ENCODE data around the gene TCIRG1.
"Not testable (repeated sequence)": the region's sequence is repeated elsewhere in the genome, so short reads cannot be mapped to it uniquely, and the experiment has no call there.

TCIRG1 gene

DNA sequence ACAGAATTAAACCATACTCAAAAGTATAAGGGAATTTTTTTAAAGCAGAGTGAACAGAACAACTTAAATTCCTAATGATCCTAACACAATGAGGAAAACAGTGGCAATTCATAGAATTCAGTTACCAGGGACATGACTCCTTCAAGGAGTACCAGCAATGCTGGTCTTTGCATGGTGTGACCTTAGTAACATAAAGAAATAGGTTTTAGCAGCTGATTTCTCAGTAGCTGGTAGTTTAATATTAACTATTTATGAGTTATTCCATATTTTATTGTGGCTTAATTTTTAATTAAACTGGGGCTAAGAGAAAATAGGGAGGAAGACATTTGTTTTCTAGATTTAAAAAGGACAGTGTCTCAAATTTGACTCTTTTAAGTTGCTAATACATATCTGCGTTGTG, 51.5 kb downstream of the TCIRG1 start:
- TF ChIP-seq CTCF (IDR thresholded peaks at IDR 0.05) = no peak
- no peak for DNase-seq (ENCODE audit: low spot score)
- Histone ChIP-seq H3K27ac (no peak overlapping the region), H3K4me3 (no peak overlapping the region)

GRCh38 chr11:68090706-68091105, 51.9 kb downstream of the TCIRG1 start:
- Histone ChIP-seq H3K27ac (no peak overlapping the region), H3K4me3 (no peak overlapping the region)
- TF ChIP-seq CTCF (IDR thresholded peaks at IDR 0.05) = no peak
- no peak for DNase-seq (ENCODE audit: low spot score)

DNA sequence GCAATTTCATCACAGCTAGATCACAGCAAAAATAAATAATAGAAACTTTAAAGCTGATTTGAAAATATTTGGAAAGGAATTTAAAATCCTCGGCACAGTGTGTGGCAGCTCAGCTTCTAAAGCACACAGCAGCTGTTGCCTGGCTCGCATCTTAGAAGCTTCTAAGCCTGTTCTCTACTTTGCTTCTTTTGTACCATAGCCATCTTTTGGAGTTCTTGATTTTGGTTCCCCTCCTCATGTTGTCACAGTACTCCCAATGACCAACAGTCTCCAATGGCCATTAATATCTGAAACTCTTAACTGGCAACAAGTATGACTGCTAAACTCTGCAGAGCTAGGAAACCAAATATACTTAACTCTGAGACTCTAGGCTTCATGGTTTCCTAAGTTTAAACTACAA, 53.6 kb downstream of the TCIRG1 start:
- Histone ChIP-seq H3K27ac (no peak overlapping the region), H3K4me3 (no peak overlapping the region)
- DNase-seq (ENCODE audit: low spot score) = no peak
- no peak for TF ChIP-seq CTCF (IDR thresholded peaks at IDR 0.05)

DNA sequence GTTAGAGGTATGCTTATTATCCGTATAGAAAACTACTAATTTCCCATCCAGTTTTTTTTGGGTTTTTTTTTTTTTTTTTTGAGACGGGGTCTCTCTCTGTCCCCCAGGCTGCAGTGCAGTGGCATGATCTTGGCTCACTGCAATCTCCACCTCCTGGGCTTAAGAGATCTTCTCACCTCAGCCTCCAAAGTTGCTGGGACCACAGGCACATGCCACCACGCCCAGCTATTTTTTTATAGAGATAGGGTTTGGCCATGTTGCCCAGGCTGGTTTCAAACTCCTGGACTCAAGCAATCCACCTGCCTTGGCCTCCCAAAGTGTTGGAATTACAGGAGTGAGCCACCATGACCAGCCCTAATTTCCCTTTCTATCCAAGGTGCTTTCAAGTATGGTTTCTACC, 54.1 kb downstream of the TCIRG1 start:
- not testable (repeated sequence) for H3K27ac ChIP-seq; H3K4me3 ChIP-seq; DNase-seq (ENCODE audit: low spot score)

GRCh38 chr11:68093565-68093964, 54.7 kb downstream of the TCIRG1 start:
- TF ChIP-seq CTCF (IDR thresholded peaks at IDR 0.05) = no peak
- H3K4me3 ChIP-seq = no peak overlapping the region
- H3K27ac ChIP-seq = no peak overlapping the region
- no peak for DNase-seq (ENCODE audit: low spot score)

- Histone ChIP-seq H3K4me3 (no peak overlapping the region), H3K27ac (no peak overlapping the region)
- no peak for DNase-seq (ENCODE audit: low spot score)
- no peak for TF ChIP-seq CTCF (IDR thresholded peaks at IDR 0.05)
Observed at GRCh38 chr11:68096962-68097361, 58.1 kb downstream of the TCIRG1 start.

GRCh38 chr11:68099057-68099456, 60.2 kb downstream of the TCIRG1 start:
- no peak for TF ChIP-seq CTCF (IDR thresholded peaks at IDR 0.05)
- Histone ChIP-seq H3K27ac (no peak overlapping the region), H3K4me3 (no peak overlapping the region)
- no peak for DNase-seq (ENCODE audit: low spot score)
